Karpas-422 (cell line): ENCODE measurements around the gene CYLD. TPM values are rescaled to one million over a fixed set of nuclear protein-coding genes. Genes with fewer than 3 reads are reported as not detected.
A peak's percentile ranks its signal among the peaks of the same experiment; 100 is the strongest.

Experiments
- DNase-seq: peaks from one replicate; pipeline ENCODE4 v3.0.0-alpha.2; 2015
- H2AFZ ChIP-seq: fragments of 200-600 bp; sonication (generic); 2 replicates; pipeline ENCODE4 v1.6.1; 2014; ENCODE audit warnings: antibody characterized with exemption, low read length, mixed read lengths
- H3K27ac ChIP-seq: fragments of 200-600 bp; sonication (generic); 2 replicates; pipeline ENCODE4 v1.5.1; 2014; ENCODE audit warnings: mild to moderate bottlenecking, low read length, moderate library complexity
- H3K27me3 ChIP-seq: fragments of 200-600 bp; sonication (generic); 2 replicates; pipeline ENCODE4 v1.6.1; 2014; ENCODE audit warnings: low read length, mixed read lengths
- H3K36me3 ChIP-seq: fragments of 200-600 bp; sonication (generic); 2 replicates; pipeline ENCODE4 v1.6.1; 2014; ENCODE audit warnings: low read length, mixed read lengths; ENCODE audit not compliant: insufficient read depth
- H3K4me1 ChIP-seq: fragments of 200-600 bp; sonication (generic); 2 replicates; pipeline ENCODE4 v1.6.1; 2014; ENCODE audit warnings: mild to moderate bottlenecking, low read length, mixed read lengths
- H3K4me2 ChIP-seq: fragments of 200-600 bp; sonication (generic); 2 replicates; pipeline ENCODE4 v1.6.1; 2014; ENCODE audit warnings: low read length, low read depth, mild to moderate bottlenecking; ENCODE audit not compliant: poor library complexity, severe bottlenecking
- H3K4me3 ChIP-seq: fragments of 200-600 bp; sonication (generic); 2 replicates; pipeline ENCODE4 v1.5.1; 2014; ENCODE audit warnings: mild to moderate bottlenecking, antibody characterized with exemption, low read length, mixed read lengths
- H3K79me2 ChIP-seq: fragments of 200-600 bp; sonication (generic); 2 replicates; pipeline ENCODE4 v1.6.1; 2014; ENCODE audit warnings: mild to moderate bottlenecking, low read length, mixed read lengths
- H3K9ac ChIP-seq: fragments of 200-600 bp; sonication (generic); 2 replicates; pipeline ENCODE4 v1.6.0; 2014; ENCODE audit warnings: low read length
- H3K9me2 ChIP-seq: fragments of 200-600 bp; sonication (generic), shearing (Covaris generic); replicated peaks from 2 replicates; pipeline ENCODE4 v1.6.0; 2014; ENCODE audit warnings: mild to moderate bottlenecking, low read length, moderate library complexity; ENCODE audit not compliant: insufficient read depth
- H3K9me3 ChIP-seq: fragments of 300-700, 200-600 bp; sonication (generic); 2 replicates; pipeline ENCODE4 v1.6.1; 2014; ENCODE audit warnings: low read length, mixed read lengths
- H4K20me1 ChIP-seq: fragments of 200-600 bp; sonication (generic); 2 replicates; pipeline ENCODE4 v1.6.1; 2014; ENCODE audit warnings: mild to moderate bottlenecking, antibody characterized with exemption, low read length, low read depth; ENCODE audit not compliant: insufficient read depth
- total RNA-seq: library from RNA; depleted of rRNA; stranded (reverse); fragments of >200 nt; shearing (Covaris generic); gene quantifications from 2 replicates; pipeline ENCODE4 v1.2.3, GENCODE V29; 2014; ENCODE audit warnings: low replicate concordance

The CYLD gene
- total RNA-seq, 1 experiment from 2014 or later: 44.4 TPM

DNA sequence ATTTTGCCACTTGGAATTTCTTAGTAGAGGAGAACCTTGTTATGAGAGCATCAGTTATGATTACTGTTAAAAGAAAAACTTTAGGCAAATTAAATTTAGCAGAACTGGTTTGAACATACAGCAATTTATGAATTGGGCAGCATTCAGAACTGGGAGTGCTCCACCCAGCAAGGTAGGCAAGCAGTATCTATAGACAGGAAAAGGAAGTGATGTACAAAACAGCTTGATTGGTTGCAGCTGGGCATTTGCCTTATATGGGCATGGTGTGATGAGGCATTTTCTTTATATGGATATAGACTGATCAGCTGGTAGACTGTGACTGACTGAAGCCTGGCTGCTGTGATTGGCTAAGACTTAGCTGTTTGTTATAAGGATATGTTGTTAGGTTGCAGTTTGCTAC lies 17.6 kb upstream of the CYLD start:
- Histone ChIP-seq H4K20me1 (no peaks in the 10 kb centered on the region), H3K4me2 (no peak overlapping the region), H3K4me1 (no peaks in the 10 kb centered on the region), H3K27me3 (no peaks in the 10 kb centered on the region), H3K36me3 (no peaks in the 10 kb centered on the region), H3K9me3 (0 out of 2 replicates have a peak, but pooled peaks cover 4% of the 10 kb centered on the region), H3K9me2 (0 out of 2 replicates have a peak, but pooled peaks cover 3% of the 10 kb centered on the region), H2AFZ (no peak overlapping the region), H3K9ac (no peak overlapping the region), H3K27ac (no peak overlapping the region), H3K79me2 (no peaks in the 10 kb centered on the region), H3K4me3 (no peak overlapping the region)
- DNase-seq: peak; percentile 47

DNA sequence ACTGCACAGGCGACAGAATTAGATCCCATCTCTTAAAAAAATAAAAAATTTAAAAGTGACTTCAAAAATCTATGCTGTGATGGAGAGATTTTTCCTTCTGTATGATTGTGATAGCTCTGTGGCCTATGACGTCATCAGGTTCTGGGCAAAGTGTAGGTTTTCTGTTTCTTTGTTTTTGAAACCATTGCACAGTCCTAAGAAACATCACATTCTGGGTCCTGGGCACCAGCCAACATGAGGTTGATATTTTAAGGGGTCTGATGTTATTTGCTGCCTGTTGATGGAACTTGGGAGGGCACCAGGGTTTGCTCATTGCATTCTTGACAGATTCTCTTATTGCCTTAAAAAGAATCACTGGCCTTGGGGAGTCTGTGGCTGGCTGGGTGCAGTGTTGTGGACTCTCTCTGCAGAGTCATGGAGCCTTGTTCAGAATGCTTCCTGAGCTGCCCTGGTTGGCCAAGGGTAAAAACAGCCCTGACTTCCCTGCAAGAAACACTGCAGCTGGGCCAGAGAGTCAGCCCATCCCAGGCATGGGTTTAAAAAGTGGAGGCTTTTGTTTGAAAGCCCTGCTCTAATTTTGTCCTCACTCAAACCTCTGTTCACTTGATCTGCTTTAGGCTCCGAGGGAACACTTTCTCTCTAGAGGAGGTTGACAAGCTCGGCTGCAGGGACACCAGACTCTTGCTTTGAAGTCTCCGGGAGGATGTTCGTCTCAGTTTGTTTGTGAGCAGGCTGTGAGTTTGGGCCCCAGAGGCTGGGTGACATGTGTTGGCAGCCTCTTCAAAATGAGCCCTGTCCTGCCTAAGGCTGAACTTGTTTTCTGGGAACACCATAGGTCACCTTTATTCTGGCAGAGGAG lies 10.5 kb upstream of the CYLD start:
- no peaks in the 10 kb centered on the region for H3K9me2 ChIP-seq
- no peaks in the 10 kb centered on the region for H3K4me1 ChIP-seq
- no peak for DNase-seq
- H2AFZ ChIP-seq: no peak overlapping the region
- H3K79me2 ChIP-seq: no peaks in the 10 kb centered on the region
- no peak overlapping the region for H3K4me2 ChIP-seq
- H3K9me3 ChIP-seq: no peaks in the 10 kb centered on the region
- no peaks in the 10 kb centered on the region for H3K36me3 ChIP-seq
- no peak overlapping the region for H3K4me3 ChIP-seq
- H3K9ac ChIP-seq: no peak overlapping the region
- H3K27ac ChIP-seq: no peak overlapping the region
- no peaks in the 10 kb centered on the region for H4K20me1 ChIP-seq
- H3K27me3 ChIP-seq: no peaks in the 10 kb centered on the region

DNA sequence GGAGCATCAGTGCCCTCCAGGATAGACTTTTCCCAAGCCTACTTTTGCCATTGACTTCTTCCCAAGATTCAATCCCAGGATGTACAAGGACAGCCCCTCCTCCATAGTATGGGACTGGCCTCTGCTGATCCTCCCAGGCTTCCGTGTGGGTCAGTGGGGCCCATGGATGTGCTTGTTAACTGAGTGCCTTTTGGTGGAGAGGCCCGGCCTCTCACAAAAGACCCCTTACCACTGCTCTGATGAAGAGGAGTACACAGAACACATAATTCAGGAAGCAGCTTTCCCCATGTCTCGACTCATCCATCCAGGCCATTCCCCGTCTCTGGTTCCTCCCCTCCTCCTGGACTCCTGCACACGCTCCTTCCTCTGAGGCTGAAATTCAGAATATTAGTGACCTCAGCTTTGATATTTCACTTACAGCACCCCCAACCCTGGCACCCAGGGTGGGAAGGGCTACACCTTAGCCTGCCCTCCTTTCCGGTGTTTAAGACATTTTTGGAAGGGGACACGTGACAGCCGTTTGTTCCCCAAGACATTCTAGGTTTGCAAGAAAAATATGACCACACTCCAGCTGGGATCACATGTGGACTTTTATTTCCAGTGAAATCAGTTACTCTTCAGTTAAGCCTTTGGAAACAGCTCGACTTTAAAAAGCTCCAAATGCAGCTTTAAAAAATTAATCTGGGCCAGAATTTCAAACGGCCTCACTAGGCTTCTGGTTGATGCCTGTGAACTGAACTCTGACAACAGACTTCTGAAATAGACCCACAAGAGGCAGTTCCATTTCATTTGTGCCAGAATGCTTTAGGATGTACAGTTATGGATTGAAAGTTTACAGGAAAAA lies 9.7 kb upstream of the CYLD start:
- H3K27ac ChIP-seq: no peak overlapping the region
- H3K79me2 ChIP-seq: no peaks in the 10 kb centered on the region
- no peak for DNase-seq
- no peaks in the 10 kb centered on the region for H3K27me3 ChIP-seq
- no peak overlapping the region for H3K9ac ChIP-seq
- no peak overlapping the region for H3K4me2 ChIP-seq
- no peaks in the 10 kb centered on the region for H4K20me1 ChIP-seq
- no peaks in the 10 kb centered on the region for H3K9me3 ChIP-seq
- H3K4me1 ChIP-seq: no peaks in the 10 kb centered on the region
- H3K4me3 ChIP-seq: no peak overlapping the region
- no peaks in the 10 kb centered on the region for H3K9me2 ChIP-seq
- no peaks in the 10 kb centered on the region for H3K36me3 ChIP-seq
- 0 out of 2 replicates have a peak overlapping the region, but pooled peaks have one; percentile 20 for H2AFZ ChIP-seq

DNA sequence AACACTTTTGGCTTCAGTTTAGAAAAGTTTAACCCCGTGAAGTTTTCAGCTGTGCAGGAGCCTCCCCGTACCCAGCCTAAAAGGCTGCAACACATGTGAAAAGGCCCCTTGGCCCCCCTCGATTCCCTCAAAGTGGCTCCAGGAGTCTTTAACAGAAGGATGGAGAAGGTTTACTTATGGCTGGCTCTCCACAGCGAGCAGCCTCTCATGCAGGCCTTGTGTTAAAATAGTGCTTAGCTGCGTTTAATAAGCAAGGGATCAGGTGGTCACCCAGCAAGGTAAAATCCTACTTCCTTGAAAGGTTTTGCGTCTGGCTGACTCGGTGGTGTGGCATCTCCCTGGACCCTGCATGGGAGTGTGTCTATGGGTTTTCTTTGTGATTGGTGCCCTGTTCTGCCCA lies 8.4 kb upstream of the CYLD start:
- Histone ChIP-seq H3K27me3 (no peaks in the 10 kb centered on the region), H4K20me1 (no peaks in the 10 kb centered on the region), H3K9me3 (no peaks in the 10 kb centered on the region), H2AFZ (no peak overlapping the region), H3K9me2 (no peaks in the 10 kb centered on the region), H3K79me2 (no peaks in the 10 kb centered on the region), H3K27ac (no peak overlapping the region), H3K9ac (no peak overlapping the region), H3K4me2 (no peak overlapping the region), H3K4me3 (no peak overlapping the region), H3K4me1 (no peaks in the 10 kb centered on the region), H3K36me3 (no peaks in the 10 kb centered on the region)
- no peak for DNase-seq

DNA sequence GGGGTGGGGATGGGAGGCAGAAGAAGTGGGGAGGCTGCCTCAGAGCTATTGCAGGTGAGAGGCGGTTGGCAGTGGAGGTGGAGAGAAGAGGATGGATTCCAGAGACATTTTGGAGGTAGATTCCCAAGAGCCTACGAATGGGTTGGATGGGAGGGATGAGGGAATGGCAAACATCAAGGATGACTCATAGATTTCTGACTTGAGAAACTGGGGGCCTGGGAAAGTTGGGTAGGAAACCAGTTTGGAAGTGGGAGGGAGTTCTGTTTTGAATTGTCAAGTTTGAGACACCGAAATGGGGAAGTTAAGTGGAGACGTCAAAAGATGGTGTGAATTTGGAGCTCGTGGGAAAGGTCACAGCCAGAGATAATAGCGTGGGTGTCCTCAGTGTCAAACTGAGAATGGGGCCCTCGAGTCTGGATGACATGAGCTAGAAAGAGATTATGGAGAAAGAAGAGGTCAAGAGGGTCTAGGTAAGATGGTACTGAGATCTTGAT lies 6.2 kb upstream of the CYLD start:
- Histone ChIP-seq H4K20me1 (no peaks in the 10 kb centered on the region), H3K9me2 (no peaks in the 10 kb centered on the region), H3K36me3 (no peaks in the 10 kb centered on the region), H3K79me2 (no peaks in the 10 kb centered on the region), H3K4me2 (no peak overlapping the region), H2AFZ (no peak overlapping the region), H3K27ac (no peak overlapping the region), H3K4me1 (no peaks in the 10 kb centered on the region), H3K9ac (no peak overlapping the region), H3K27me3 (no peaks in the 10 kb centered on the region), H3K9me3 (no peaks in the 10 kb centered on the region), H3K4me3 (no peak overlapping the region)
- DNase-seq: no peak

DNA sequence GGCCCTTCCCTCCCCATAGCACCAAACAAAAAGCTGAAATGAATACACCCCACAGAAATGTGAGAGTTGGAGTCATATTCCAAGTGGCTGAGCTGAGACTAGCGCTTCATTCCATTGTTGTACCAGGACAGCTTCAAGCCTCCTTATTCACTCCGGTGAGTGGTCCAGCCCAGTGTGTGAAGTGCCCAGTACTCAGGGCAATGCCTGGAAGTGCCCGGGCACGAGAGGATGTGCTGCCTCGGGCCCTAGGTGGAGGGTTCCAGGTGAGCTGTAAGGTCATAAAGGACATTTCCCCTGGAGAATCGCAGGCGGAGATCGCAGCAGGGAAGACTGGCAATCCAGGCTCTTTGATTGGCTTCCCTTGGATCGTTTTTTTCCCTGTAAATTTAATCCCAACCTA lies 5.4 kb upstream of the CYLD start:
- Histone ChIP-seq H2AFZ (no peak overlapping the region), H3K27me3 (no peaks in the 10 kb centered on the region), H3K4me1 (peaks cover 5% of the 10 kb centered on the region), H4K20me1 (no peaks in the 10 kb centered on the region), H3K9me2 (no peaks in the 10 kb centered on the region), H3K79me2 (no peaks in the 10 kb centered on the region), H3K36me3 (no peaks in the 10 kb centered on the region), H3K4me2 (no peak overlapping the region), H3K9ac (no peak overlapping the region), H3K4me3 (no peak overlapping the region), H3K9me3 (no peaks in the 10 kb centered on the region), H3K27ac (no peak overlapping the region)
- DNase-seq: no peak

DNA sequence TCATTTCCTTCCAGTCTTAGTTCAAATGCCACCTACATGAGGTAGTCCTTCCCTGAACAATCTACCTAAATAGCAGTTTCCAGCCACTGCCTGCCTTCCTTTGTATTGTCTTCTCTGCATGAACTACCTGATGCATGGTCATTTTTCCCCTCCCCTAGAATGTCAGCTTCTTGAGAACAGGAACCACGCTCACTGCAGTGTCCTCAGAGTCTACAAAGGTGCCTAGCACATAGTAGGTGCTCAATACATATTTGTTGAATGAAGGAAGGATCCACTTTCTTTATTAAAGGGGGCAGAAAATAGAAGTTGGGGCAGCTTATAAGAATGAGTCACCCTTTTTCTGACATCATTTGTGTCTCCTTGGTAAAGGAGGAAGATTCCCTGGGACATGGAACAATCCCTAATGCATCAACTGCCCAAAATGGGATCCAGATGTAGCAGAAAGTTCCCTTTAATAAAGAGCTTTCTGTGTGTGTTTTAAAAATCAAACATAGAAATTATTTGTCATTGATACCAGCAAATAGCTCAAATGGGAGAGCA lies 4.4 kb upstream of the CYLD start:
- no peak for DNase-seq
- Histone ChIP-seq H3K9ac (no peak overlapping the region), H3K9me3 (no peaks in the 10 kb centered on the region), H3K36me3 (no peaks in the 10 kb centered on the region), H3K4me1 (peaks cover 5% of the 10 kb centered on the region), H2AFZ (no peak overlapping the region), H3K4me3 (no peak overlapping the region), H3K27me3 (no peaks in the 10 kb centered on the region), H3K79me2 (no peaks in the 10 kb centered on the region), H3K27ac (no peak overlapping the region), H3K4me2 (no peak overlapping the region), H4K20me1 (no peaks in the 10 kb centered on the region), H3K9me2 (no peaks in the 10 kb centered on the region)

DNA sequence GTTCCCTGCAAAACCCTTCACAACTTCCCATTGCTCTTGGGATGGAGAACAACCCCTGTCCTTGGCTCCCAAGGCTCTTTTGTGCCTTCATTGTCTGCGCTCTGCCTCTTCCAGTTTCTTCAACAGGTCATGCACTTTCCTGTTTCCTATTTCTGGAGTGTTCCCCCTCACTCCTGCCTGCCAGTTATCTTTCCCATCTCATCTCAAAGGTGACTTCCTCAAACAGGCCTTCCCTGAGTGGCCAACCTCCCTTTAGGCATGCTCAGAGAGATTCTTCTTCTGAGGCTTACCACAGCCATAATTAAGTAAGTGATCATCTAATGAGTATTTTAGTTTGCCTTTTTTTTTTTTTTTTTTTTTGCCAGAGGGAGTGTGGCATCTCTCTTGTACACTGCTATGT lies 2.9 kb upstream of the CYLD start:
- no peak overlapping the region for H2AFZ ChIP-seq
- no peaks in the 10 kb centered on the region for H4K20me1 ChIP-seq
- H3K4me3 ChIP-seq: no peak overlapping the region
- H3K36me3 ChIP-seq: no peaks in the 10 kb centered on the region
- H3K4me2 ChIP-seq: no peak overlapping the region
- no peak overlapping the region for H3K9ac ChIP-seq
- peaks cover 18% of the 10 kb centered on the region for H3K4me1 ChIP-seq
- no peaks in the 10 kb centered on the region for H3K27me3 ChIP-seq
- no peak overlapping the region for H3K27ac ChIP-seq
- no peaks in the 10 kb centered on the region for H3K9me3 ChIP-seq
- no peak for DNase-seq
- no peaks in the 10 kb centered on the region for H3K9me2 ChIP-seq
- peaks cover 11% of the 10 kb centered on the region; the same call in 1 of the 2 replicates for H3K79me2 ChIP-seq
